Suprapubic skin (tissue), 4 donors: ENCODE results near the gene KRTAP5-4. TPM values are rescaled to one million over a fixed set of nuclear protein-coding genes. Genes with fewer than 3 reads are reported as not detected.
"Not testable (repeated sequence)": the region's sequence is repeated elsewhere in the genome, so short reads cannot be mapped to it uniquely, and the experiment has no call there.

Experiments
- DNase-seq, 2 donors: peaks; one replicate each; pipeline ENCODE4 v3.0.0-alpha.2; 2019; ENCODE audit warnings: low spot score in 2 of 2
- H3K27ac ChIP-seq: fragments of 200-600 bp; sonication (generic); one replicate; pipeline ENCODE4 v1.5.1; 2019
- H3K27me3 ChIP-seq: fragments of 200-600 bp; sonication (generic); one replicate; pipeline ENCODE4 v1.5.1; 2019
- H3K36me3 ChIP-seq: fragments of 200-600 bp; sonication (generic); one replicate; pipeline ENCODE4 v1.5.1; 2019
- H3K4me1 ChIP-seq: fragments of 200-600 bp; sonication (generic); one replicate; pipeline ENCODE4 v1.5.1; 2019
- H3K4me3 ChIP-seq: fragments of 200-600 bp; sonication (generic); one replicate; pipeline ENCODE4 v1.5.1; 2019; ENCODE audit warnings: mild to moderate bottlenecking
- H3K9me3 ChIP-seq: fragments of 200-600 bp; sonication (generic); one replicate; pipeline ENCODE4 v1.5.1; 2019
- EP300 ChIP-seq: sonication (generic); formaldehyde crosslinking; IDR thresholded peaks from one replicate; pipeline ENCODE4 v1.6.1; 2017; ENCODE audit warnings: antibody characterized with exemption
- POLR2A ChIP-seq, 2 donors: fragments of 450-650 bp; IDR thresholded peaks; one replicate each; pipeline ENCODE4 v1.6.1; 2017; ENCODE audit warnings: antibody characterized with exemption in 2 of 2, mild to moderate bottlenecking in 2 of 2, moderate library complexity in 2 of 2
- POLR2AphosphoS5 ChIP-seq, 3 donors: sonication (generic); formaldehyde crosslinking; IDR thresholded peaks; one replicate each; pipeline ENCODE4 v1.6.1; 2017; ENCODE audit warnings: antibody characterized with exemption in 3 of 3
- WGBS: methylation state at CpG from one replicate; pipeline ENCODE4 v1.1.5; 2018; 5-methylcytosine and 5-hydroxymethylcytosine counted together
- total RNA-seq, 4 donors: library from RNA; depleted of rRNA; stranded (reverse); fragments of >200 nt; gene quantifications; one replicate each; pipeline ENCODE4 v1.1.0, GENCODE V29; 2016
- TF ChIP-seq, protein P1 (sequence below), 2 donors: fragments of 200-600 bp in 1 of 2; fragments of 450-650 bp in 1 of 2; sonication (generic) in 1 of 2; IDR thresholded peaks; one replicate each; pipeline ENCODE4 v1.5.1; 2016 to 2019; ENCODE audit warnings: antibody characterized with exemption in 2 of 2, mild to moderate bottlenecking in 1 of 2, moderate library complexity in 1 of 2

The KRTAP5-4 gene
- total RNA-seq, 4 donors from 2014 or later = 0.55 to 3.6 (median 3.5) TPM; not detected in 1

DNA sequence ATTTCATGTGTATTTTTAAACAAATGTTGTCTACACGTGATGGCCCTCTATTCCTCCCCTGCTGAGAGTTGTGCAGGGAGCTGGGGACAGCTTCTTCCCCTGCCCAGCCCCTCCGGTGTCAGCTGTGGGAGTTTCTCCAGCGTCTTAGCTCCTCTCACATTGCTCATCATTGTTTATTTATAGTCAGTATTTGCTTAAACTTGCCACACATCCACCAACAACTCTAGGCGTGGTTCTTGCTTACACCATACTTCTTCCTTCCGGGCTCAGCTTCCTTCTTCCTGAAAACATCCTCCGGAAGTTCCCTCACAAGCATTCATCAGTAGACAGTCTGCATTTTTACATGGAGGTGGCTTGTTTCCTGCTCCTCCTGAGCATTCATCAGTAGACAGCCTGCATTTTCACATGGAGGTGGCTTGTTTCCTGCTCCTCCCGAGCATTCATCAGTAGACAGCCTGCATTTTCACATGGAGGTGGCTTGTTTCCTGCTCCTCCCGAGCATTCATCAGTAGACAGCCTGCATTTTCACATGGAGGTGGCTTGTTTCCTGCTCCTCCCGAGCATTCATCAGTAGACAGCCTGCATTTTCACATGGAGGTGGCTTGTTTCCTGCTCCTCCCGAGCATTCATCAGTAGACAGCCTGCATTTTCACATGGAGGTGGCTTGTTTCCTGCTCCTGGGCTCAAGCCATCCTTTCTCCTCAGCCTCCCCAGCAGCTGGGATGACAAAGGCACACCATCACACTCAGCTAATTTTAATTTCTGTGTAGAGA, 32.6 kb downstream of the KRTAP5-4 start:
- WGBS = 9% methylated on average over 7 of the region's 10 CpGs
- not testable (repeated sequence) for H3K27ac ChIP-seq, H3K9me3 ChIP-seq, H3K36me3 ChIP-seq, H3K4me3 ChIP-seq, DNase-seq
- peaks cover 10% of the 10 kb centered on the region for H3K4me1 ChIP-seq
- peaks cover 26% of the 10 kb centered on the region for H3K27me3 ChIP-seq
- TF ChIP-seq POLR2AphosphoS5 (IDR thresholded peaks at IDR 0.05) = peak in 1 of 3 donors; percentile 20

DNA sequence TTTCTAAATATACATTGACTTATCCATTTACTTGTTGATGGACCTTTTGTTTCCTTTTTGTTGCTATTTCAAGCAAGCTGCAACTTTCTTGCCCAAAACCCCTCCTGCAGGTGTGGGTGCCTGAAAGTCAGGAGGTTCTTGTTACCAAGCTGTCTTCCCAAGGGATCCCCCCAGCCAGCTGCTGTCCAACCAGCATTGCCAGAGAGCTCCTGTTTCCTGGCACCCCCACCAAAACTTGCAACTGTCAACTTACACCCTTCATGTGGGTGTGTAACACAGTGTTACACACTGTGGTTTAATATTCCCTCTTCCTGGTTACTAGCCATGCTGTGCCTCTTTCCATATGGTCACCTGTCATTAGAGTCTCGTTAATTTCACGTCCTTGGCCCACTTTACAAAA, 35.2 kb downstream of the KRTAP5-4 start:
- H3K9me3 ChIP-seq = no peaks in the 10 kb centered on the region
- H3K4me1 ChIP-seq = peaks cover 10% of the 10 kb centered on the region
- no peak for DNase-seq
- no peak overlapping the region for H3K27ac ChIP-seq
- H3K27me3 ChIP-seq = peaks cover 21% of the 10 kb centered on the region
- no peaks in the 10 kb centered on the region for H3K36me3 ChIP-seq
- H3K4me3 ChIP-seq = no peak overlapping the region
- WGBS = 65% methylated on average over 2 of the region's 2 CpGs
- TF ChIP-seq POLR2AphosphoS5 (IDR thresholded peaks at IDR 0.05) = no peak
- TF ChIP-seq POLR2A (IDR thresholded peaks at IDR 0.05) = no peak
- no peak for TF ChIP-seq EP300
- TF ChIP-seq, protein P1, sequence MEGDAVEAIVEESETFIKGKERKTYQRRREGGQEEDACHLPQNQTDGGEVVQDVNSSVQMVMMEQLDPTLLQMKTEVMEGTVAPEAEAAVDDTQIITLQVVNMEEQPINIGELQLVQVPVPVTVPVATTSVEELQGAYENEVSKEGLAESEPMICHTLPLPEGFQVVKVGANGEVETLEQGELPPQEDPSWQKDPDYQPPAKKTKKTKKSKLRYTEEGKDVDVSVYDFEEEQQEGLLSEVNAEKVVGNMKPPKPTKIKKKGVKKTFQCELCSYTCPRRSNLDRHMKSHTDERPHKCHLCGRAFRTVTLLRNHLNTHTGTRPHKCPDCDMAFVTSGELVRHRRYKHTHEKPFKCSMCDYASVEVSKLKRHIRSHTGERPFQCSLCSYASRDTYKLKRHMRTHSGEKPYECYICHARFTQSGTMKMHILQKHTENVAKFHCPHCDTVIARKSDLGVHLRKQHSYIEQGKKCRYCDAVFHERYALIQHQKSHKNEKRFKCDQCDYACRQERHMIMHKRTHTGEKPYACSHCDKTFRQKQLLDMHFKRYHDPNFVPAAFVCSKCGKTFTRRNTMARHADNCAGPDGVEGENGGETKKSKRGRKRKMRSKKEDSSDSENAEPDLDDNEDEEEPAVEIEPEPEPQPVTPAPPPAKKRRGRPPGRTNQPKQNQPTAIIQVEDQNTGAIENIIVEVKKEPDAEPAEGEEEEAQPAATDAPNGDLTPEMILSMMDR (IDR thresholded peaks at IDR 0.05) = no peak

DNA sequence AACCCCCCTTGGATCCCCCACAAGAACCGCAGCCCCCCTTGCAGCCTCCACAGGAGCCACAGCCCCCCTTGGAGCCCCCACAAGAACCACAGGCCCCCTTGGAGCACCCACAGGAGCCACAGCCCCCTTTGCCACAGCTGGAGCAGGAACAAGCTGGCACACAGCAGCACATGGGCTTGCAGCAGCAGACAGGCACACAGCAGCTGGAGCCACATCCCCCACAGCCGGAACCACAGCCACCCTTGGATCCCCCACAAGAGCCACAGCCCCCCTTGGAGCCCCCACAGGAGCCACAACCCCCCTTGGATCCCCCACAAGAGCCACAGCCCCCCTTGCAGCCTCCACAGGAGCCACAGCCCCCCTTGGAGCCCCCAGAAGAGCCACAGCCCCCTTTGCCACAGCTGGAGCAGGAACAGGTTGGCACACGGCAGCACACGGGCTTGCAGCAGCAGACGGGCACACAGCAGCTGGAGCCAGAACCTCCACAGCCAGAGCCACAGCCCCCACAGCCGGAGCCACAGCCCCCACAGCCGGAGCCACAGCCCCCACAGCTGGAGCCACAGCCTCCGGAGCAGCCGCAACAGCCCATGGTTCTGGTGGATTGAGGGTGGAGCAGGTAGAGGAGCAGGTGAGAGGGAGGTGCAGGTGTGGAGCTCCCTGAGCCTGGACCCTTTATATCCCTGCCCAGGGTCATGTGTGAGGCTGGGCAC, 37.1 kb downstream of the KRTAP5-4 start, which contains the start of gene KRTAP5-1:
TSS of gene KRTAP5-1 (minus strand) at position 623 of the 710 bp plus-strand sequence. CDS start at position 589, 34 bp downstream.
- not testable (repeated sequence) for H3K36me3 ChIP-seq, H3K4me3 ChIP-seq, H3K9me3 ChIP-seq, DNase-seq, H3K27ac ChIP-seq
- Histone ChIP-seq H3K4me1 (peaks cover 10% of the 10 kb centered on the region), H3K27me3 (peaks cover 18% of the 10 kb centered on the region)
- WGBS = 77% methylated on average over 3 of the region's 9 CpGs

DNA sequence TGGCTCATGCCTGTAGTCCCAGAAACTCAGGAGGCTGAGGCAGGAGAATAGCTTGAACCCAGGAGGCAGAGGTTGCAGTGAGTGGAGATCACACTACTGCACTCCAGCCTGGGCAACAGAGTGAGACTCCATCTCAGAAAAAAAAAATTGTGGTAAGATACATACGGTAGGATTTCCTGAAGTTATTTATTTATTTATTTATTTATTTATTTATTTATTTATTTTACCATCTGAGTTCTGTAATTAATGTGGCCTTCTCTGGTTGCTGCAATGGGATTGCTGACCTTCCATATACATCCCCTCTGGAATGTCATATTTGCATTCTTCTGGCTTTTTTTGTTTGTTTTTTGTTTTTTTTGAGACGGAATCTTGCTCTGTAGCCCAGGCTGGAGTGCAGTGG, 39.0 kb downstream of the KRTAP5-4 start:
- H3K4me1 ChIP-seq = not testable (repeated sequence)
- 82% methylated on average over 2 of the region's 2 CpGs for WGBS
- peaks cover 19% of the 10 kb centered on the region for H3K27me3 ChIP-seq

DNA sequence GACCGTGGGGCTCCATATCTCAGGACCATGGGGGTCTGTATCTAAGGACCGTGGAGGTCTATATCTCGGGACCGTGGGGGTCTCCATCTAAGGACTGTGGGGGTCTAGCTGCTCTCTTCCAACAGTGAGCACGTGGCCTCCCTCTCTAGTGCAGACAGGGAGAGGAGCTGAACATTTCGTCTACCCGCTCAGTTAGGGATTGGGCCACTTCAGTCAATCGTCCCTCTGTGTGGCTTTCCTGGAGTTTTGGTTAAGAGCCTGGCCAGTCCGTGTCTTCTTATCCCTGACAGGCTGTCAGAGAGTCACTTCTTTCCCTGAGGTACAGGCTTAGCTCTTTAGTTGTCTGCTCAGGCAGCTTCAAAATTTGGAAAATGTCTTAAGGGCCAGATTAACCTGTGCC, 40.0 kb downstream of the KRTAP5-4 start:
- no peak overlapping the region for H3K4me3 ChIP-seq
- H3K9me3 ChIP-seq = peaks cover 10% of the 10 kb centered on the region
- no peak for DNase-seq
- WGBS = 83% methylated on average over 6 of the region's 9 CpGs
- H3K27me3 ChIP-seq = peaks cover 24% of the 10 kb centered on the region
- H3K4me1 ChIP-seq = no peaks in the 10 kb centered on the region
- TF ChIP-seq POLR2A (IDR thresholded peaks at IDR 0.05) (no peak), EP300 (no peak), POLR2AphosphoS5 (IDR thresholded peaks at IDR 0.05) (no peak)
- TF ChIP-seq, protein P1 (IDR thresholded peaks at IDR 0.05) = no peak
- no peaks in the 10 kb centered on the region for H3K36me3 ChIP-seq
- H3K27ac ChIP-seq = no peak overlapping the region

More for the DNA sequence above, 39.0 kb downstream of the KRTAP5-4 start:
- not testable (repeated sequence) for H3K4me3 ChIP-seq, H3K27ac ChIP-seq, H3K9me3 ChIP-seq, DNase-seq, H3K36me3 ChIP-seq

DNA sequence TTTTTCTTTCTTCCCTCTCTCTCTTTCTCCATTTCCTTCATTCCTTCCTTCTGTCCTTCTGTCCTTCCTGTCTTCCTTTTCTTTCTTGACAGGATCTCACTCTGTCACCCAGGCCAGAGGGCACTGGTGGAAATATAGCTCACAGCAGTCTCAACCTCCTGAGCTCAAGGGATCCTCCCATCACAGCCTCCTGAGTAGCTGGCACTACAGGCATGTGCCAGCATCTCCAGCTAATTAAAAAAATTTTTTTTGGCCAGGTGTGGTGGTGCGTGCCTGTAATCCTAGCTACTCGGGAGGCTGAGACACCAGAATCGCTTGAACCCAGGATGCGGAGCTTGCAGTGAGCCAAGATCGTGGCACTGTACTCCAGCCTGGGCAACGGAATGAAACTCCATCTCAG, 45.1 kb downstream of the KRTAP5-4 start:
- H3K4me3 ChIP-seq = no peak overlapping the region
- TF ChIP-seq POLR2A (IDR thresholded peaks at IDR 0.05) (no peak), EP300 (no peak), POLR2AphosphoS5 (IDR thresholded peaks at IDR 0.05) (no peak)
- TF ChIP-seq, protein P1 (IDR thresholded peaks at IDR 0.05) = no peak
- WGBS = 73% methylated on average over 6 of the region's 6 CpGs
- H3K27ac ChIP-seq = no peak overlapping the region
- no peak for DNase-seq
- peaks cover 27% of the 10 kb centered on the region for H3K4me1 ChIP-seq
- H3K36me3 ChIP-seq = no peaks in the 10 kb centered on the region
- peaks cover 41% of the 10 kb centered on the region for H3K27me3 ChIP-seq
- peaks cover 10% of the 10 kb centered on the region for H3K9me3 ChIP-seq

DNA sequence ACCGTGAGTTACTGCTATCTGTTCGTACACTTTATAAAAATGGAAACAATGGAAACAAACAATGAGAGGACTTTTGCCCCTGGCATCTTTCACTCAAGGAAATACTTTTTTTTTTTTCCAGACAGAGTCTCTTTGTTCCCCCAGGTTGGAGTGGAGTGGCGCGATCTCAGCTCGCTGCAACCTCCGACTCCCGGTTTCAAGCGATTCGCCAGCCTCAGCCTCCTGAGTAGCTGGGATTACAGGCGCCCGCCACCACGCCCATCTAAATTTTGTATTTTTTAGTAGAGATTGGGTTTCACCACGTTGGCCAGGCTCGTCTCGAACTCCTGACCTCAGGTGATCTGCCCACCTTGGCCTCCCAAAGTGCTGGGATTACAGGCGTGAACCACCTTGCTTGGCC, 46.2 kb downstream of the KRTAP5-4 start:
- Histone ChIP-seq H3K27me3 (peaks cover 46% of the 10 kb centered on the region), H3K4me1 (peaks cover 35% of the 10 kb centered on the region)
- not testable (repeated sequence) for H3K36me3 ChIP-seq, H3K9me3 ChIP-seq, H3K4me3 ChIP-seq, DNase-seq, H3K27ac ChIP-seq
- WGBS = 80% methylated on average over 16 of the region's 16 CpGs
